Right ventricle myocardium superior (tissue), 1 donor: ENCODE results near the gene SDR42E1. TPM values are rescaled to one million over a fixed set of nuclear protein-coding genes. Genes with fewer than 3 reads are reported as not detected.

Source experiments
- ATAC-seq: fragments of 200-7000 bp; cut with Tn5 transposase; one replicate; pipeline ENCODE4 v1.9.1; 2020; ENCODE audit warnings: mild to moderate bottlenecking; ENCODE audit not compliant: poor library complexity
- DNase-seq: peaks from one replicate; pipeline ENCODE4 v3.0.0-alpha.2; 2020
- intact Hi-C: fragments of 100-400 bp; cut with DNase I; formaldehyde crosslinking; loops from one replicate; pipeline ENCODE4 v1.11.2; 2022
- total RNA-seq: library from RNA; stranded (reverse); fragmentation: NEBNext Ultra II Directional; extraction: Animal tissue kit (Norgen Biotek cat#: 25700); gene quantifications from one replicate; pipeline ENCODE4 v1.2.1, GENCODE V29; 2021
- donor health status: DM: no; HTN: yes; CAD: no; lungs with severe emphysema.

The SDR42E1 gene
- total RNA-seq, 1 donor from 2014 or later, result 0.73 TPM

- ATAC-seq (no peak), DNase-seq (no peak)
- intact Hi-C loops, result no loop called here
Observed at GRCh38 chr16:82042144-82042543, 30.9 kb upstream of the SDR42E1 start.

GRCh38 chr16:82041542-82041941 is 30.3 kb upstream of the SDR42E1 start:
- no peak for ATAC-seq
- no peak for DNase-seq
- intact Hi-C loops, result no loop called here

- intact Hi-C loops, result no loop called here
- ATAC-seq (no peak), DNase-seq (no peak)
Observed at GRCh38 chr16:82040296-82040695, 29.0 kb upstream of the SDR42E1 start.

- ATAC-seq (no peak), DNase-seq (no peak)
- intact Hi-C loops, result no loop called here
Observed at GRCh38 chr16:82037666-82038065, 26.4 kb upstream of the SDR42E1 start.

GRCh38 chr16:82037251-82037650 is 26.0 kb upstream of the SDR42E1 start:
- intact Hi-C loops, result no loop called here
- DNase-seq (no peak), ATAC-seq (no peak)

GRCh38 chr16:82034981-82035612 is 23.8 kb upstream of the SDR42E1 start, which contains the start of gene HSD17B2:
TSS of gene HSD17B2 (plus strand) at chr16:82035253. CDS start at chr16:82035425, 172 bp downstream.
- no peak for DNase-seq
- no peak for ATAC-seq
- intact Hi-C loops, result loop anchor here (5.0 kb wide), 1 partner anchor 197 kb away; no protein-coding TSS in a partner anchor

GRCh38 chr16:82033683-82034300 is 22.5 kb upstream of the SDR42E1 start:
- ATAC-seq, result no peak
- DNase-seq, result no peak
- intact Hi-C loops, result loop anchor here (5.0 kb wide), 1 partner anchor 199 kb away; no protein-coding TSS in a partner anchor

- DNase-seq (no peak), ATAC-seq (no peak)
- intact Hi-C loops, result loop anchor here (5.0 kb wide), 1 partner anchor 199 kb away; no protein-coding TSS in a partner anchor
Observed at GRCh38 chr16:82033006-82033405, 21.7 kb upstream of the SDR42E1 start.

- ATAC-seq, result no peak
- DNase-seq, result no peak
- intact Hi-C loops, result loop anchor here (5.0 kb wide), 1 partner anchor 201 kb away; no protein-coding TSS in a partner anchor
Observed at GRCh38 chr16:82031116-82032084, 20.1 kb upstream of the SDR42E1 start.

GRCh38 chr16:82027629-82028064 is 16.4 kb upstream of the SDR42E1 start:
- no peak for ATAC-seq
- intact Hi-C loops, result no loop called here
- DNase-seq, result no peak

GRCh38 chr16:82024883-82025282 is 13.6 kb upstream of the SDR42E1 start:
- ATAC-seq, result no peak
- intact Hi-C loops, result no loop called here
- no peak for DNase-seq

- no peak for ATAC-seq
- no peak for DNase-seq
- intact Hi-C loops, result no loop called here
Observed at GRCh38 chr16:82024316-82024715, 13.0 kb upstream of the SDR42E1 start.

- no peak for DNase-seq
- intact Hi-C loops, result no loop called here
- ATAC-seq, result no peak
Observed at GRCh38 chr16:82023206-82023605, 11.9 kb upstream of the SDR42E1 start.

- ATAC-seq, result no peak
- no peak for DNase-seq
- intact Hi-C loops, result no loop called here
Observed at GRCh38 chr16:82020051-82020450, 8.8 kb upstream of the SDR42E1 start.

GRCh38 chr16:82019535-82019934 is 8.3 kb upstream of the SDR42E1 start:
- DNase-seq (no peak), ATAC-seq (no peak)
- intact Hi-C loops, result no loop called here

- ATAC-seq (no peak), DNase-seq (no peak)
- intact Hi-C loops, result no loop called here
Observed at GRCh38 chr16:82017911-82018568, 6.8 kb upstream of the SDR42E1 start.

GRCh38 chr16:82016964-82017363 is 5.7 kb upstream of the SDR42E1 start:
- intact Hi-C loops, result no loop called here
- ATAC-seq, result no peak
- DNase-seq, result no peak

GRCh38 chr16:82016263-82016662 is 5.0 kb upstream of the SDR42E1 start:
- intact Hi-C loops, result no loop called here
- ATAC-seq, result no peak
- no peak for DNase-seq

GRCh38 chr16:82013139-82013538 is 1.9 kb upstream of the SDR42E1 start:
- intact Hi-C loops, result no loop called here
- ATAC-seq, result no peak

More at GRCh38 chr16:82013139-82013538, 1.9 kb upstream of the SDR42E1 start:
- DNase-seq, result no peak
